Measurements from ENCODE around the gene FAM209A. TPM values are rescaled to one million over a fixed set of nuclear protein-coding genes. Genes with fewer than 3 reads are reported as not detected.
"Not testable (repeated sequence)": the region's sequence is repeated elsewhere in the genome, so short reads cannot be mapped to it uniquely, and the experiment has no call there.

Gene FAM209A
- total RNA-seq, 1 experiment from 2014 or later, result 0.32 TPM

- H3K27me3 ChIP-seq (replicated peaks; ENCODE audit: insufficient read depth, low read depth, low read length, poor library complexity), result no peaks in the 10 kb centered on the region
- BruUV-seq (replicated peaks), result no TSS peak
- TF ChIP-seq EZH2 (IDR thresholded peaks at IDR 0.05; ENCODE audit: borderline replicate concordance, low read depth, low read length, poor library complexity, severe bottlenecking), result no peak
- TF ChIP-seq CTCF (conservative IDR thresholded peaks at IDR 0.05; ENCODE audit: low read depth, low read length), result no peak
- H3K27ac ChIP-seq (ENCODE audit: low read depth, low read length, poor library complexity, severe bottlenecking), result no peak overlapping the region
- H3K36me3 ChIP-seq (ENCODE audit: insufficient read depth, low read length, poor library complexity, severe bottlenecking), result peaks cover 28% of the 10 kb centered on the region
- ChIA-PET CTCF (no interaction called here), POLR2A (ENCODE audit: low non-redundant PET) (no interaction called here)
- intact Hi-C loops (cut with micrococcal nuclease; ENCODE audit: unreplicated experiment), result no loop called here
- H3K4me3 ChIP-seq (ENCODE audit: low read depth, low read length, poor library complexity, severe bottlenecking), result no peak overlapping the region
- DNase-seq (ENCODE audit: low spot score), result no peak
- H3K4me1 ChIP-seq (ENCODE audit: insufficient read depth, low read length, poor library complexity, severe bottlenecking), result no peaks in the 10 kb centered on the region
- H3K9me3 ChIP-seq (ENCODE audit: low read depth, low read length, poor library complexity, severe bottlenecking), result peaks cover 4% of the 10 kb centered on the region
Observed at GRCh38 chr20:56520180-56520579, 4.4 kb upstream of the FAM209A start.

DNA sequence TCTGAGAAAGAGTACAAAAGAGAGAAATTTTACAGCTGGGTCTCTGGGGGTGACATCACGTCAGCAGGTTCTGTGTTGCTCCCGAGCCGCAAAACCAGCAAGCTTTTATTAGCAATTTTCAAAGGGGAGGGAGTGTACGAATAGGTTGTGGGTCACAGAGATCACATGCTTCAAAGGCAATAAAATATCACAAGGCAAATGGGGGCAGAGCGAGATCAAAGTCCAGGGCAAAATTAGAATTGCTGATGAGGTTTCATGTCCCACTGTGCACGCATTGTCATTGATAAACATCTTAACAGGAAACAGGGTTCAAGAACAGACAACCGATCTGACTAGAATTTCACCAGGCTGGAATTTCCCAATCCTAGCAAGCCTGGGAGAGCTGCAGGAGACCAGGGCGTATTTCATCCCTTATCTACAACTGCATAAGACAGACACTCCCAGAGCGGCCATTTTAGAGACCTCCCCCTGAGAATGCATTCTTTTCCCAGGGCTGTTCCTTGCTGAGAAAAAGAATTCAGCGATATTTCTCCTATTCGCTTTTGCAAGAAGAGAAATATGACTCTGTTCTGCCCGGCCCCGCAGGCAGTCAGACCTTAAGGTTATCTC, 3.7 kb upstream of the FAM209A start:
- H3K4me1 ChIP-seq (ENCODE audit: insufficient read depth, low read length, poor library complexity, severe bottlenecking); POLR2A ChIA-PET (ENCODE audit: low non-redundant PET); CTCF ChIA-PET; H3K27me3 ChIP-seq (replicated peaks; ENCODE audit: insufficient read depth, low read depth, low read length, poor library complexity); DNase-seq (ENCODE audit: low spot score); intact Hi-C loops (cut with micrococcal nuclease; ENCODE audit: unreplicated experiment); H3K27ac ChIP-seq (ENCODE audit: low read depth, low read length, poor library complexity, severe bottlenecking); H3K9me3 ChIP-seq (ENCODE audit: low read depth, low read length, poor library complexity, severe bottlenecking); H3K4me3 ChIP-seq (ENCODE audit: low read depth, low read length, poor library complexity, severe bottlenecking); BruUV-seq (replicated peaks): not testable (repeated sequence)
- peaks cover 28% of the 10 kb centered on the region for H3K36me3 ChIP-seq (ENCODE audit: insufficient read depth, low read length, poor library complexity, severe bottlenecking)

- TF ChIP-seq EZH2 (IDR thresholded peaks at IDR 0.05; ENCODE audit: borderline replicate concordance, low read depth, low read length, poor library complexity, severe bottlenecking) (no peak), CTCF (conservative IDR thresholded peaks at IDR 0.05; ENCODE audit: low read depth, low read length) (no peak)
- Histone ChIP-seq H3K4me1 (ENCODE audit: insufficient read depth, low read length, poor library complexity, severe bottlenecking) (no peaks in the 10 kb centered on the region), H3K36me3 (ENCODE audit: insufficient read depth, low read length, poor library complexity, severe bottlenecking) (peaks cover 23% of the 10 kb centered on the region), H3K27ac (ENCODE audit: low read depth, low read length, poor library complexity, severe bottlenecking) (no peak overlapping the region), H3K9me3 (ENCODE audit: low read depth, low read length, poor library complexity, severe bottlenecking) (peaks cover 4% of the 10 kb centered on the region), H3K4me3 (ENCODE audit: low read depth, low read length, poor library complexity, severe bottlenecking) (no peak overlapping the region), H3K27me3 (replicated peaks; ENCODE audit: insufficient read depth, low read depth, low read length, poor library complexity) (no peaks in the 10 kb centered on the region)
- POLR2A ChIA-PET (ENCODE audit: low non-redundant PET), result no interaction called here
- intact Hi-C loops (cut with micrococcal nuclease; ENCODE audit: unreplicated experiment), result no loop called here
- CTCF ChIA-PET, result no interaction called here
- no peak for DNase-seq (ENCODE audit: low spot score)
- BruUV-seq (replicated peaks), result no TSS peak
Observed at GRCh38 chr20:56522311-56522710, 2.2 kb upstream of the FAM209A start.

- H3K27ac ChIP-seq (ENCODE audit: low read depth, low read length, poor library complexity, severe bottlenecking), result no peak overlapping the region
- DNase-seq (ENCODE audit: low spot score), result no peak
- no peaks in the 10 kb centered on the region for H3K27me3 ChIP-seq (replicated peaks; ENCODE audit: insufficient read depth, low read depth, low read length, poor library complexity)
- H3K4me1 ChIP-seq (ENCODE audit: insufficient read depth, low read length, poor library complexity, severe bottlenecking), result no peaks in the 10 kb centered on the region
- intact Hi-C loops (cut with micrococcal nuclease; ENCODE audit: unreplicated experiment), result no loop called here
- no peaks in the 10 kb centered on the region for H3K9me3 ChIP-seq (ENCODE audit: low read depth, low read length, poor library complexity, severe bottlenecking)
- BruUV-seq (replicated peaks), result no TSS peak
- TF ChIP-seq EZH2 (IDR thresholded peaks at IDR 0.05; ENCODE audit: borderline replicate concordance, low read depth, low read length, poor library complexity, severe bottlenecking) (no peak), CTCF (conservative IDR thresholded peaks at IDR 0.05; ENCODE audit: low read depth, low read length) (no peak)
- no peak overlapping the region for H3K4me3 ChIP-seq (ENCODE audit: low read depth, low read length, poor library complexity, severe bottlenecking)
- ChIA-PET CTCF (no interaction called here), POLR2A (ENCODE audit: low non-redundant PET) (no interaction called here)
- no peaks in the 10 kb centered on the region for H3K36me3 ChIP-seq (ENCODE audit: insufficient read depth, low read length, poor library complexity, severe bottlenecking)
Observed at GRCh38 chr20:56527521-56527920, 3.0 kb downstream of the FAM209A start.

DNA sequence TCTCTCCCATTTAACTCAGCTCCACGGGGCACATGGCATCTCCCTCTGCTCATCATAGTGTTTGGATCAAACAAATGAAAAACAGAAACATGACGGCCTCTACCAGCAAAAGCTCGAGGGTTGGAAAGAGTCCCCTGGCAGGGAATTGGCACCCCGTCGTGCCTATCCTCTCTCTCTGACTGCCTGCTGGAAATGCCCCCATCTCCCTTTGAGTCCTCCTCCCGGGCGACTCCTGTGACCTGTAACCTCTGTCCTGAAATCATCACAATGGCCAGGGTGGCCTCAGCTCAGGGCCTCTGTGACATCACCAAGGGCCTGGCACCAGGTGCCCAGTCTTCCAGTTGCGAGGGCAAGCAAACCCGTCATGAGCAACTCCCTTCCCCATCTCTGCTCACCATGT, 8.4 kb downstream of the FAM209A start, which contains the start of gene FAM209B:
TSS of gene FAM209B (plus strand) at position 301 of the 400 bp plus-strand sequence. CDS start at position 397, 96 bp downstream.
- H3K27me3 ChIP-seq (replicated peaks; ENCODE audit: insufficient read depth, low read depth, low read length, poor library complexity); CTCF ChIA-PET; H3K36me3 ChIP-seq (ENCODE audit: insufficient read depth, low read length, poor library complexity, severe bottlenecking); intact Hi-C loops (cut with micrococcal nuclease; ENCODE audit: unreplicated experiment); BruUV-seq (replicated peaks); H3K4me3 ChIP-seq (ENCODE audit: low read depth, low read length, poor library complexity, severe bottlenecking); H3K27ac ChIP-seq (ENCODE audit: low read depth, low read length, poor library complexity, severe bottlenecking); POLR2A ChIA-PET (ENCODE audit: low non-redundant PET); H3K4me1 ChIP-seq (ENCODE audit: insufficient read depth, low read length, poor library complexity, severe bottlenecking); H3K9me3 ChIP-seq (ENCODE audit: low read depth, low read length, poor library complexity, severe bottlenecking); DNase-seq (ENCODE audit: low spot score): not testable (repeated sequence)
